GM19193 (cell line): ENCODE measurements around the gene CEND1.
A peak's percentile ranks its signal among the peaks of the same experiment; 100 is the strongest.

ENCODE experiments used
- POLR2A ChIP-seq: IDR thresholded peaks from 4 replicates; pipeline ENCODE4 v1.6.1; 2011; ENCODE audit not compliant: insufficient read depth, insufficient read length; ENCODE audit errors: extremely low read depth

Gene CEND1

DNA sequence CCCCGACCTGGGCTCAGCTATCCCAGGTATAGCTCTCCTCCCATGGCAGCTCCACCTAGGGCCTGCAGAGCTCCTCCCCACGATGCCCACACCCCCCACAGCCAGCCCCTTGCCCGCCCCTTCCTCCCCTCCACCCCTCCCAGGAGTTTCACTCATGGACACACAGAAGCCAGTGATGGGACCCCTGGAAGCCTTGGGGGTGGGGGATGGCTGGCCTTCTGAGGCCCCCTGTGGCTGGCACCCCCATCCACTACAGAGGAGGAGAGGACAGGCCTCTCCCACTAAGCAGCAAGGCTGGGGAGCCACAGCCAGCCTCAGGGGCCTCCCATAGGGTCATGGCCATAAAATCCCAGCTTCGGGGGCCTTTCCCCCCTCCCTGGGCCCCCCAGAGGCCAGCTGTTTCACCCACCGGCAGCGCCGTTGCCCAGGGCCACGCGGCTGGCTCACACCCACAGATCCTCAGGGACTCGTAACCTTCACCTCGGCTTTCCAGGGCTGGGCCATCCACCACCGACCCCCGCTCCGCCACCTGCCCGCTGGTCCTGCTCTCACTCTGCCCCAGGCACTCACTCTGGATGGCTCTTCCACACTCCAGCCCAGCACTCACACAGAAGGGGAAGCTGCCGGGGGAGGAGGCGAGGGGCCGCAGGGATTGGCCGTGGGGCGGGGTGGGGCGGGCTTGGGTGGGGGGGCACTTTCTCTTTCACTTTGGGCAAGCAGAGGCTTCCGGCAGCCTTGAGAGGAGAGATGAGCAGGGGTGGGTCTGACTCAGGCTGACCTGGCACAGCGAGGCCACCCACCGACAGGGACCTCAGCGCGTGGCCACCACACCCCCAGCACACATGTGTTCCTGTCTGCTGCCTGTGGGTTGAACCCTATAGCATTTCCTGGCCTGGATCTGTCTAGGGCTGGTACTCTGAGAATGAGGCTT, 6.0 kb upstream of the CEND1 start:
- peak; percentile 12 for TF ChIP-seq POLR2A

DNA sequence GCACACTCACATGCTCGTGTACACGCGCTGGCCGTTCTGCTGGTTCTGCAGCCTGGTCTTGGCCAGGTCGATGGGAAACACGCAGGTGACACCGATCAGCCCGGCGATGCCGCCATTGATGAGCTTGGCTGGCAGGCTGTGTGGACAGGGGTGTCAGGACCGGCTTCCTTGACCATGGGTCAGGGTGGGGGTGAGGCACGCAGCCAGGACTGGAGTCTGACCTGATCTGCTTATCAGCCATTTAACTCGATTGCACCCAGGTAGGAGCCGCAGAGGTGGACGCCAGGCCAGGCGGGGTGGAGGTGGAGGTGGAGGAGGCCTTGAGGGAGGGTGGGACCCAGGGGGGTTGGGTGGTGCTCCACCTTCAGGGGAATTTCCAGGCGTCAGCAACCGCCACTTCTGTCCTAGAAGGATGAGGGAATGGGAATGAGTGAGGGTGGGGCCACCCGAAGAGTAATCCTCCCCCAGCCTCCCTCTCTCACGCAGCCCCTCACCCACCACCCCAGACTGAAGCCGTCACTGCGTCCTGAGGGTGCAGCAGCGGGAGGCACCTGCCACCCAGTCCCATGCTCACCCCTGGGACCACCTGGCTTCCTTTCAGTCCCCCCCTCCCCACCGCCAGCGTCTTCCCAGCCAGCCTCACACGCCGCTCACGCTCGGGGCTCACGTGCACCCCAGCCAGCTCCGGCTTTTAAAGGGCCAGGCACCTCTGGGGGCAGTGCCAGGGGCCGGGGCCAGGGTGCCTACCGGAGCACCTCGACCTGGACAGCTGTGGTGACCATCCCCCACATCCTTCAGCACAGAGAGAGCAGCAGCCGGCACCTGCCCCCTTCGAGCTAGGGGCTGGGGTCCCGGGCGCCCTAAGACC, 5.1 kb upstream of the CEND1 start:
- TF ChIP-seq POLR2A, result no peak

DNA sequence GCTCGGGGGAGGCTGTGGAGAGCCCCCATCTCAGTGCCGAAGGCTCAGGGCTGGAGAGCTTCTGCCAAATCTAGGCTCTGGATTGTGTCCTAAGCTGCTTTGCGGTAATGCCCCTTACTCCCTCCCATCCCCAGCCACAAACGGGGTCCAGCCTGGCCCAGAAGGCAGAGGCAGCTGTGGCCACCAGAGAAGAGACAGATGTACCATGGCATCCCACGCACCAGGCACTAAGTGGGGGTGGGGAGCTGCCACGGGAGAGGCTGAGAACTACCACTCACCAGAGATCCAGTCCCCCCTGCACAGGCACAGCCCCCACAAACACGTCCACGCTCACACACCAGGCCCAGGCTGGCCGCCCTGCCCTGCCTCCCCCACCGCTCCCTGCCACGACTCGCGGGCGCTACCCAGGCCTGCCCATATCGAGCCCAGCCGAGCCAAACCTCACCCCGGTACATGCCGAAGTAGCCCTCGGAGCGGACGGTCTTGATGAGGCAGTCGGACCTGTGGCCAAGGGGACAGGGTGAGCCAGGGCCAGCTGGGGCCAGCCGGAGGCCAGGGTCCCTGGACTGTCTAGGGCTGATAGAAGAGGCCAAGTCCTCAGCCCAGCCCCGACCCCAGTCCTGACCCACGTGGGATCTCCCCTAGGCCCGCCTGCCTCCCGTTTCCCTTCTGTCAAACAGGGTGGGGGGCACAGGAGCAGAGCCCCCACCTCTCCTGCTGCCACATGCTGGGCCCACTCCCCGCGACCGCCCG, 4.3 kb upstream of the CEND1 start:
- no peak for TF ChIP-seq POLR2A

DNA sequence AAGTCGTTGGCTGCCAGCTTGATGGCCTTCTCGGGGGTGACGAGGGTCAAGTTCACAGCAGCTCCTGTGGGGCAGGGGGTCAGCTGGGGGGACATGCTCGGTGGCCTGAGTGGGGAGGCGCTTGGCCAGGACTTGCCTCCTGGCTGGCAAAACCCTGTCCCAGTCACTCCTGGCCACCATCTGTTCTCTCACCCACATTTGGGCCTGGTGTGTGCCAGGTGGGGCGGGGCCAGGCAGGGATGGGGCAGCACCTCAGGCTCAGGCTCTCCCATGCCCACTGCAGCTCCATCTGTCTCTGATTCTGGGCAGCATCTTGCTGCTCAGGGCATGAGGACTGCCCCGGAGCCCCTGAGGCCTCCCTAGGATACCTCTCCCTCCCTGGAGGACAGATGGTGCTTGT, 3.7 kb upstream of the CEND1 start:
- no peak for TF ChIP-seq POLR2A

DNA sequence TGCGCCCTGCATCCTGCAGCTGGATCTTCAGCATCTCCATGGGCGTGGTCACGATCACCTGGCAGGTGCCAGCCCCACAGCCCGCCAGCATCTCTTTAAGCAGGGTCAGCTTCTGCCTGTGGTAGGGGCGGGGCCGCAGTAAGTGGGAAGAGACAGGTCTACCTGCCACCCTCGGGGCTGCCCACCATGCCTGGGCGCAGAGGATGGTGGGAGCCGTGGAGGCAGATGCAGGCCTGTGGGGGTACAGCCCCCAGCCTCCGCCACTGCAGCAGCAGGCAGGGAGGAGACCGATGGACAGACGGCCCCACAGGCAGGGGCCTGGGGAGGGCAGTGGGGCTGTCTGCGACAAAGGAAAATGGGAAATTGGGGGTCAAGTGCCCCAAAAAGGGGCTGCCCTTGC, 3.0 kb upstream of the CEND1 start:
- TF ChIP-seq POLR2A, result no peak

DNA sequence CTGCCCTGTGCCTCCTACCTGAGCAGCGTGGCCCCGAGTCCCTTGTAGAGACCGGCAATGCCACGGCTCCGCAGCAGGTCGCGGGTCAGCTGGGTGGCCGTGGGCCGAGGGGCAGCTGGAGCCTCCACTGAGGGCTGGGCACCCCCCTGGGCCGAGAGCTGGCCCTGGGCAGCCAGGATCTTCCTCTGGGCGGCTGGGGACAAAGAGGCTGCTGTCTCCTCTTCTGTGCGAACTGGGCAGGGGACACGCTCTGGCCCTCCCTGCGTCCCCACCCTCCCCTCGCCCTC, 2.6 kb upstream of the CEND1 start:
- TF ChIP-seq POLR2A, result no peak

DNA sequence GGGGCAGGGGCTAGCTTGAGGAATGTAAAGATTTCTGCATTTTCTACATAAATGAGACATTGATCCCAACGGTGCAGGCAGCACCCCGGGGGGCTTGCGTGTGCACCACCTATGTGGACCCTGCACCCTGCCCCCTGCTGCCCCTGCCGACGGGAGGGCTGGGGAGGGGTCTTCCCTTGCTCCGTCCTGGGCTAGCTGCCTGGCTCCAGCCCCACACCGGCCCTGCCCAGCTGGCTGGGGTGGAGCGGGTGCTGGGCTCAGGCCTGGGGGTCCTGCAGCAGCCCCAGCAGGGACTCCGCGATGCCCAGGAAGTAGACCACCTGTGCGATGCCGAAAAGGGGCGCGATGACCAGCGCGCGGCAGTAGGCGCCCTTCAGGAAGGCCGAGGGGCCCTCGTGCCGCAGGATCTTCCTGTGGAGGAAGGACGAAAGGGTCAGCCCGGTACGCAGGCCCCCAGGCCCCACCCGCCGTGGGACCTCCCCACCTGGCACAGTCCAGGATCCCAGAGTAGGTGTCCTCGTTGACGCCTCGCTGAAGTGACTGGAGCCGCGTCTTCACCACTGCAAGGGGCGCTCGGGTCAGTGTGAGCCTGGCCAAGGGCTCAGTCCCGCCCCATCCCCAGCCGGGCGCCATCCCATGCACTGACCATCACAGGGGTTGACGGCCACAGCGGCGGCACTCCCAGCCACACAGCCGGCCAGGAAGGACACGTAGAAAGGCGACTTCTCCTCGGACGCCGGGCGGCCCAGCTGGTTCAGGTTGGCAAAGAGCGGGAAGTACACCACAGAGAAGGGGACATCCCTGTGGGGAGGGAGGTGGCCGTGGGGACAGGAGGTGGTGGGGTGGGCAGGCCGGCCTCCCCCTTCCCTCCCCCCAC, 2.0 kb upstream of the CEND1 start:
- no peak for TF ChIP-seq POLR2A

DNA sequence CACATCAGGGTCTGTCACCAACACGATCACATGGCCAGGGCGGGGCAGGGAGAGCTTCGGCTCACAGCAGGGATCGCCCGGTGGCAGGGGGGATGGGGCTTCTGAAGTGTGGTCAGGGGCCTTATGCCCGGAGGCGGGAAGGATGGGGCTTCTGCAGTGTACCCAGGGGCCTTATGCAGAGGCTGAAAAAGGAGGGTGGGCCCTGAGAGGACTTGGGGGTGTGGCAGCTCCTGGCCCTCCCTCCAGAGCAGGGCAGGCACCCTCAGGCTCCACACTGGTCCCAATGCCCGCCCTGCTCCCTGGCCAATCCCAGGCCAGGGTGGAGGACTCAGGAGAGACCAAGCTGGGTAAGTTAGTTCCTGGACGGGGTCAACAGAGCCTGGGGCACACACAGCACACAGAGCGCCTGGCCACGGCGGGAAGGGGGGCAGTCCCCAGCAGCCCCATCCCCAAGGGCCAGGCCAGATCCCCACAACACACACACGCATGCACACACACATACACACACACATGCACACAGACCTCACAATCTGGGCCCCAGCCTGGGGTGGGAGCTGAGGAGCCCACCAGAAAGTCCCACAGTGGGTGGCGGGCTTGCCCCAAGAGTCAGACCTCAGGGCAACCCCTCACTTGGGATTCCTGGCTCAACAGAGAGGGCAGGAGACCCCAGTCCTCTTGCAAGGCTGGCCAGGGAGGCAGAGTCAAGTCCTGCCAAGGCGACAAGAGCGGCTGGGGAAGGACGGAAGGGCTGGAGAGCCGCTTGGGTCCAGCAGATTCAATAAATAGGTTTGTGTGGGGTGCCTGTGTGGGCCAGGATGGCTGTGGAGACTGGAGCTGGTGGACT, 1.1 kb upstream of the CEND1 start:
- no peak for TF ChIP-seq POLR2A

DNA sequence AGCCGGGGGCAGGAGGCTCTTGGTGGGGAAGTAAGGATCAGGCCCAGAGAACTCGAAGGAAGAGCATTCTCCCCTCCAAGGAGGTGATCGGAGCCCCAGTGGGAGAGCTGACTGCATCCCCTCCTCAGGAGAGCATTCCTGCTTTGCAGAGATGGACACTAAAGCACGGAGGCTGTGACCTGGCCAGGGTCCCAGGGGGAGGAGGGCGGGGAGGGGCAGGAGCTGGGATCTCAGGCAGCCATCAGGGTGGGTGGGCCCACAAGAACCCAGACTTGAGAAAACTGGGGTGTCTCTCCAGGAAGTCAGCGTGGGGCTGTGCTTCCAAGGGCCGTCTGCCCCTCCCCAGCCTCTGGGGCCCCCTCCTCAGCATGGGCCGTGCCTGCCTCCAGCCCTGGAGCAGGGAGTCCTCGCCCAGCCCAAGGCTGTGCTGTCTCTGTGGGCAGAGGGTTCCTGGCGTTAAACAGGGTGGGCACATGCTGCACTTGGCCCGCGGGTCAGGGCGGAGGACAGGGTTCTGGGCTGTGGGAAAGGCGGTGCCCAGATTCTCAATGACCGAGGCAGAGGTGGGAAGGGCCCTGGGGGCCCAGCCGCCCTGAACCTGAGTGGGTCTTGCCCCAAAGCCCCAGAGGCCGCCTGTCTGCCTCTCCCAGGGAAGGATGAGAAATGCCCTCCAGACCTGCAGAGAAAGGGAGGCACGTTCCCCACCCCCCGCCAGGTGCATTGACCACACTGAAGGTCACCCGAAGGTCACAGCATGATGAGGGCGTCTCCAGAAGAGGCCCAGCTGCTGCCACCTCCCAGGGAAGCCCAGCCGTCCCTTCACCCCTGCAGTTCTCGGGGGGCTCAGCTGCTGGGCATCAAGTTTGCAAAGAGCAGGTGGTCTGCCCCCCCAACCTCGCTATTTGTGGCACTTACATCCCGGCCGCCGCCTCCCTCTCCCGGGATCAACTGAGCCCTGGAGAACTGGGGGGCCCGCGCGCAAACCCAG, 643 bp downstream of the CEND1 start:
- no peak for TF ChIP-seq POLR2A

DNA sequence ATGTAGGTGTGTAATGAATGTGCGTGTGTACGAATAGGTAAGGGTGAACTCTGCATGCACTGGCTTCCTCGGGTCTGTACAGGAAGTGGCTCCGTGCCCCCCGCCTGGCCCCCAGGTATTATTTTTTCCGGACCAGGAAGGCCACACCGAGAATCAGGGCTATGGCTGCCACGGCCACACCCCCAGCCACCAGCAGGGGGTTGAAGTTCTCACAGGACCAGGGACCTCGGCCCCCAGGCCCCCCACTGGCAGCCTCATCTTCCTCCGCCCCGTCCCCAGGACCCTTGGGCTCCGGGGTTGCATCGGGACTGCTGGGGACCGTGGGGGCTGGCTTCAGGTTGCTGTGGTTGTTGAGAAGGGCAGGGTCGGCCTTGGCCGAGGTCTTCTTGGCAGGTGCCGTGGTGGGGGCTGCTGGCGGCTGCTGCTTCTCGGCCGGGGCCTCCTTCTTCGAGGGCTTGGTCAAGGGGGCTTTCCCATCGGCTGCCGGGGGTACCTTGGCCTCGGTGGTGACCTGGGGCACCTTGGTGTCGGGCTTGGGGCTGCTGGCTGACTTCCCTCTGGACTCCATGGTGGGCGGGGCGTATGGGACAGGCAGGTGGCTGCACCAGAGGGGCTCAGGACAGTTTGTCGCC, 1.8 kb downstream of the CEND1 start:
- no peak for TF ChIP-seq POLR2A

DNA sequence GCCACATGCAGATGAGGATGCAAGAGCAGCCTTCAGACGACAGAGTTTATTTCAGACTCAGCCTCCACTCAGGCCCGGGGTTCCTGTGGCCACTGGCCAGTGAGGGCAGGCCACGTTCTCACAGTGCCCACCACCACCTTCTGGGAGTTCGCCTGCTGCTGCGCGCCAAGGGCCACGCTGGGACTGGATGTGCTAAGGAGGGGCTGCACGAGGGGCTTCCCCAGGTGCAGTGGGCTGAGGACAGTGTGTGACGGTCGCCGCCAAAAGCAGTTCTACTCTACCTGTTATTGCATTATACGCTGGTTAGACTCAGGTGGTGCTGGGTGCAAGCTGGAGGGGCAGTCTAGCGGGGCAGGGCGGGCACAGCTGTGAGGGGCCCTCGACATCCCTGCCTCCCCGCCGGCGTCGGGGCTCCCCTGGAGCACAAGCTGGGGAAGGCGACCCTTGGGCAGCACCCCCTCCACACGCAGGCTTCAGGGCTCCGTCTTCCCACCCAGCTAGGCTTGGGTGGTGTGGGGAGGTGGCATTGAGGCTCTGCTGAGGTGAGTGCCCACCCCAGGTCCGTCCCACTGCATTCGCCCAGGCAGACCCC, 2.7 kb downstream of the CEND1 start:
- TF ChIP-seq POLR2A, result no peak
